ENCODE results near the gene SCN5A.

- TF ChIP-seq CTCF (IDR thresholded peaks at IDR 0.05; ENCODE audit: insufficient read depth, low read depth, low read length): no peak
- TF ChIP-seq EZH2 (IDR thresholded peaks at IDR 0.05; ENCODE audit: insufficient read depth, low read length): no peak
These were observed 18.9 kb downstream of the SCN5A start for GRCh38 chr3:38630606-38631005.
